ENCODE results near the gene ARNT2. TPM values are rescaled to one million over a fixed set of nuclear protein-coding genes. Genes with fewer than 3 reads are reported as not detected.
A peak's percentile ranks its signal among the peaks of the same experiment; 100 is the strongest.

ARNT2 gene
- total RNA-seq, 8 experiments from 2014 or later: 2.4 to 64.2 (median 23.9) TPM

DNA sequence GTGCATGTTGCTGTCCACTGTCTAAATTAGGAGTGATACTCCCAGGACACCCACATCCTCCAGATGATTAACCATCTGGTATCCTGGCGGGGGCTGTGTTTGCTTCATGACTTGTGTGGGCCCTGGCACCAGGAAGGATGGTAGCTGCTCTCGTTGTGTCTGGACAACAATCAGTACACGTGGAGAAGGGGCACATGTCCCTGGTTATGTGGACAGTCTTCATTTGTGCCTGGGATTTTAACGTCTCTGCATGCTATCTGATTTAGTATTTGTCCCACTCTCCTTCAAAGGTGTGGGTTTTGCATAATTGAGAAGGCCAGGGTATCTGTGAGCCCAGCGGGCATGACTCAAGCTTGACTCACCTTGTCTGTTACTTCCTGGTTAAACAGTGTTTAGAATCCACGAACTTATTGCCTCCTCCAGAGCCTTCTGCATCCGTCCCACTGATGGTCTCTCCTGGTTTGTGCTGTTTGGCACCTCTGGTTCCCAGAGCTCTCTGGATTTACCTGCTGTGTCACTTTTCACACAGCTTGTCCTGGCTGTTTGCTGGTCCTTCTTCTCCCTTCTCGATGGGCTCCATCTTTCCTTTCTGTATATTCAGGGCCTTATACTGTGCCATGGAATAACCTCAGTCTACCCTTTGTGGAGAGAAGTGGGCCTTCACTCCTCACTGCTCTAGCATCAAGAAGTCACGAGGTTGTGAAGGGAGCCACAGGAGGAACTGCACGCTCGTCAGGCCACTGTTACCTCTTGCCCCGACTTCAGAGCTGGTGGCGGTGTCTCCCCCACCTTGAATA is 32.5 kb downstream of the ARNT2 start:
- H3K4me3 ChIP-seq: no peak overlapping the region
- no peak overlapping the region for H3K27ac ChIP-seq
- 80 to 100% (median 91%) methylated on average over 3 to 12 of the region's 13 CpGs; no CpG with 5 or more reads in 2 of the 10 experiments for WGBS, 10 experiments
- peak in 3 of 8 experiments; percentile 3 to 22 (median 19) for ATAC-seq (replicated peaks in 6 of 8)
- H3K4me1 ChIP-seq (replicated peaks in 1 of 2): peaks cover 19 to 20% of the 10 kb centered on the region in 2 donors
- in situ Hi-C loops (cut with MboI; ENCODE audit: low pct_unique_long_range_greater_than_20kb in 2 of 9, low sequenced_read_pairs in 9 of 9, unreplicated experiment in 9 of 9): no loop called here

GRCh38 chr15:80437334-80437891 is 33.2 kb downstream of the ARNT2 start:
- H3K27ac ChIP-seq: no peak overlapping the region
- ATAC-seq (replicated peaks in 6 of 8): peak in 5 of 8 experiments; percentile 11 to 70 (median 40)
- H3K4me3 ChIP-seq: no peak overlapping the region
- peaks cover 19 to 22% of the 10 kb centered on the region in 2 donors for H3K4me1 ChIP-seq (replicated peaks in 1 of 2)
- in situ Hi-C loops (cut with MboI; ENCODE audit: low pct_unique_long_range_greater_than_20kb in 2 of 9, low sequenced_read_pairs in 9 of 9, unreplicated experiment in 9 of 9): no loop called here
- WGBS, 10 experiments: 42 to 100% (median 75%) methylated on average over 1 to 6 of the region's 6 CpGs

DNA sequence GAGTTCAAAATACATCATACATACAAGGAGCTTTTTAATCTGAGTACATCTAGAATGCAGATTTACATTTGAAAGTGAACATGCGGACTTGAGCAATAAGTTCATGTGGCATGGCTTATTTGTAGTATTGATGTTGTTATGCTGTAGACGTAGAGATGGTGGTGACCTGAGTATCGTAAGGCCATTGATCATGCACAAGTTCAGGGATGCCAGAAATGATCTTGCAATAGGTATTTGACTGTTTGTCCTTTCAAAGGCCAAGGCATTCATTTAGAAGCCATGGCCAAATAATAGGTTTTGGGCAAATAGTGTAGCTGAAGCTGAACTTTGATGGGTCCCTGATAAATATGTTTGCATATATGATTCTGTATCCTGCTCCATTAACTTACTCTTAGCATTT is 35.0 kb downstream of the ARNT2 start:
- H3K27ac ChIP-seq: no peak overlapping the region
- no peak overlapping the region for H3K4me3 ChIP-seq
- in situ Hi-C loops (cut with MboI; ENCODE audit: low pct_unique_long_range_greater_than_20kb in 2 of 9, low sequenced_read_pairs in 9 of 9, unreplicated experiment in 9 of 9): no loop called here
- H3K4me1 ChIP-seq (replicated peaks in 1 of 2): peaks cover 19 to 22% of the 10 kb centered on the region in 2 donors
- no peak for ATAC-seq (replicated peaks in 6 of 8)
- 0 to 100% (median 82%) methylated on average over 1 to 3 of the region's 3 CpGs; no CpG with 5 or more reads in 2 of the 10 experiments for WGBS, 10 experiments

- in situ Hi-C loops (cut with MboI; ENCODE audit: low pct_unique_long_range_greater_than_20kb in 2 of 9, low sequenced_read_pairs in 9 of 9, unreplicated experiment in 9 of 9): no loop called here
- WGBS, 10 experiments: 50 to 100% (median 90%) methylated on average over 1 to 2 of the region's 3 CpGs; no CpG with 5 or more reads in 5 of the 10 experiments
- H3K4me3 ChIP-seq: no peak overlapping the region
- peaks cover 19 to 21% of the 10 kb centered on the region in 2 donors for H3K4me1 ChIP-seq (replicated peaks in 1 of 2)
- no peak for ATAC-seq (replicated peaks in 6 of 8)
- H3K27ac ChIP-seq: no peak overlapping the region
These were observed 35.8 kb downstream of the ARNT2 start for GRCh38 chr15:80440024-80440423.

DNA sequence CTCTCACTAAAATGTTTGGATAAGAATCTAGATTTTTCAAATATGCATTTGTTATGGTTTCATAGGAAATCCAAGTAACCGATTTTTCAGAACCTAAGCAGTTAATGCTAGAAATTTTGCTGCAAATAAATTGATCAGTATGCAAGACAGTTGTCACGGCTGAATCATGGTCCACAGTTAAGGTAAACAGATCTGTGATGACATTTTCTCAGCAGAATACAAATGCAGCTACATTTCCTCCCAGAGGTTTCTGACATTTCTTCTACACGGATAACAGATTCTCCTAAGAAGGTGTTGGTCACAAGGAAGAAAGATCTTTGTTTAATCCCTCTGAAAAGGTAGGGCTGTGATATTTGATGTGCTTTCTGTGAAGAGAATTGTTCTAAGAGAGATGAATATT is 36.9 kb downstream of the ARNT2 start:
- Histone ChIP-seq H3K27ac (no peak overlapping the region), H3K4me3 (no peak overlapping the region), H3K4me1 (replicated peaks in 1 of 2) (peaks cover 19 to 20% of the 10 kb centered on the region in 2 donors)
- in situ Hi-C loops (cut with MboI; ENCODE audit: low pct_unique_long_range_greater_than_20kb in 2 of 9, low sequenced_read_pairs in 9 of 9, unreplicated experiment in 9 of 9): no loop called here
- peak in 1 of 8 experiments; percentile 35 for ATAC-seq (replicated peaks in 6 of 8)
- 33 to 93% (median 79%) methylated on average over 1 to 3 of the region's 3 CpGs; no CpG with 5 or more reads in 1 of the 10 experiments for WGBS, 10 experiments

DNA sequence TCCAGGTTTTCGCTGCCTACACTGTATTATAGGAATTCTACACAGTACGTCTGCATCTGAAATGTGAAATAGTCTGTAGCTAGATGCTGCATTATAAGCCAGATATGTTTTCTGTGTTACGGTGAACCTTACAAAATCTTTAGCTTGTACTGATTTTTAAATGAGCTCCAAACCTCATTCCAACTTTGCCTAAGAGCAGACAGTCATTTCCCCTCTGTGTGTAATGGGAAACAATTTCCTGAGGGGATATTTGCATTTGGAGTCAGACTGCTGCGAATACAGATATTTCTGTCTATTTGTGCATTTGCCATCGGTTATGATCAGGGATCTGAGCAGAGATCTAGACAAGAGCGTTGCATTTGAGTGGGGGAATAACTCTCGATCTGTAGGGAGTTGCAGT is 37.5 kb downstream of the ARNT2 start:
- WGBS, 10 experiments: 24 to 100% (median 78%) methylated on average over 1 to 7 of the region's 7 CpGs
- Histone ChIP-seq H3K4me1 (replicated peaks in 1 of 2) (peaks cover 19 to 20% of the 10 kb centered on the region in 2 donors), H3K27ac (no peak overlapping the region), H3K4me3 (no peak overlapping the region)
- in situ Hi-C loops (cut with MboI; ENCODE audit: low pct_unique_long_range_greater_than_20kb in 2 of 9, low sequenced_read_pairs in 9 of 9, unreplicated experiment in 9 of 9): no loop called here
- ATAC-seq (replicated peaks in 6 of 8): peak in 1 of 8 experiments; percentile 67

DNA sequence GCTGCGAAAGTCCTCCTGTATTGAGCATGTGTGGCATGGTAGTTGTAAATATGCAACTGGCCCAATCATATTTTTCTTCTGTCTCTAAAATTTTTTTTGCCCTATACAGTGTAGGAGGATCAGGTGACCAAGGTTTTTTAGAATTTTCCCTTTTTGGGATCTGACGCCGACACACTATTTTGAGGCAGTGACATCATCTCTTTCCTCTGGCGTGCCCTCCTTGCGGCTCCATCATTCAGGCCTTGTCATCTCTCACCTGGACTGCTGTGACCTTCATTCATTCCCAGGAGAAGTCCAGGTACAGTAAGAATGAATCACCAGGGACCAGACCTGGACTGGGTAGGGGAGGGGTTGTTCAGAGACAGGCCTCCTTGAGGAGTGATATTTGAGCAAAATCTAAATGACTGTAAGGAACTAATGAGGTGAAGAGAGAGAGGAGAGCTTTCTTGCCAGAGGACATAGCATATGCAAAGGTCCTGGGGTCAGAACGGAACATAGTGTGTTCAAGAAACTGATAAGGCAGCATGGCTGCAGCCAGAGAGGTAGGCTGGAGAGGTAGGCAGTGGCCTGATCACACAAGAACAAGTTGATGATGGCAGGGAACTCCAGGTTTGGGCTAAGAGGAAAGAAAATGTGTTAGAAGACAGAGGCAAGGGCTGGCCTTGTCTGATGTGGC is 38.7 kb downstream of the ARNT2 start:
- peaks cover 11 to 15% of the 10 kb centered on the region in 2 donors for H3K4me1 ChIP-seq (replicated peaks in 1 of 2)
- 84 to 100% (median 100%) methylated on average over 1 to 5 of the region's 6 CpGs; no CpG with 5 or more reads in 3 of the 10 experiments for WGBS, 10 experiments
- no peak for ATAC-seq (replicated peaks in 6 of 8)
- in situ Hi-C loops (cut with MboI; ENCODE audit: low pct_unique_long_range_greater_than_20kb in 2 of 9, low sequenced_read_pairs in 9 of 9, unreplicated experiment in 9 of 9): no loop called here
- no peak overlapping the region for H3K4me3 ChIP-seq
- H3K27ac ChIP-seq: no peak overlapping the region

DNA sequence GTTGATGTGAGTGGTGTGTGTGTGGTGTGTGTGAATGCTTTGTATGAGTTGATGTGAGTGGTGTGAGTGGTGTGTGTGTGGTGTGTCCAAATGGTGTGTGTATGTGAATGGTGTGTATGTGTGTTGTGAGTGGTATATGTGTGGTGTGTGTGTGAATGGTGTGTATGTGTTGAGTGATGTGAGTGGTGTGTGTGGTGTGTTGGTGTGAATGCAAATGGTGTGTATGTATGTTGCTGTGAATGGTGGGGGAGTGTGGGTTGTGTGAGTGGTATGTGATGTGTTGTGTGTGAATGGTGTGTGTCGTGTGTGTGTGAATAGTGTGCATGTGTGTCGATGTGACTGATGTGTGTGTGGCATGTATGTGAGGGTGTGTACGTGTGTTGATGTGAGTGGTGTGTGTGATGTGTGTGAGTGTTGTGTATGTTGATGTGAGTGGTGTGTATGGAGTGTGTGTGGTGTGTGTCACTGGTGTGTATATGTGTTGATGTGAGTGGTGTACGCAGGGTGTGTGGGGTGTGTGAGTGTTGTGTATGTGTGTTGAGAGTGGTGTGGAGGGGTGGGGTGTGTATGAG is 40.6 kb downstream of the ARNT2 start:
- 92 to 100% (median 97%) methylated on average over 1 to 4 of the region's 4 CpGs; no CpG with 5 or more reads in 6 of the 10 experiments for WGBS, 10 experiments
- Histone ChIP-seq H3K4me1 (replicated peaks in 1 of 2) (peaks cover 9 to 15% of the 10 kb centered on the region in 2 donors), H3K4me3 (no peak overlapping the region), H3K27ac (no peak overlapping the region)
- no peak for ATAC-seq (replicated peaks in 6 of 8)
- in situ Hi-C loops (cut with MboI; ENCODE audit: low pct_unique_long_range_greater_than_20kb in 2 of 9, low sequenced_read_pairs in 9 of 9, unreplicated experiment in 9 of 9): no loop called here

DNA sequence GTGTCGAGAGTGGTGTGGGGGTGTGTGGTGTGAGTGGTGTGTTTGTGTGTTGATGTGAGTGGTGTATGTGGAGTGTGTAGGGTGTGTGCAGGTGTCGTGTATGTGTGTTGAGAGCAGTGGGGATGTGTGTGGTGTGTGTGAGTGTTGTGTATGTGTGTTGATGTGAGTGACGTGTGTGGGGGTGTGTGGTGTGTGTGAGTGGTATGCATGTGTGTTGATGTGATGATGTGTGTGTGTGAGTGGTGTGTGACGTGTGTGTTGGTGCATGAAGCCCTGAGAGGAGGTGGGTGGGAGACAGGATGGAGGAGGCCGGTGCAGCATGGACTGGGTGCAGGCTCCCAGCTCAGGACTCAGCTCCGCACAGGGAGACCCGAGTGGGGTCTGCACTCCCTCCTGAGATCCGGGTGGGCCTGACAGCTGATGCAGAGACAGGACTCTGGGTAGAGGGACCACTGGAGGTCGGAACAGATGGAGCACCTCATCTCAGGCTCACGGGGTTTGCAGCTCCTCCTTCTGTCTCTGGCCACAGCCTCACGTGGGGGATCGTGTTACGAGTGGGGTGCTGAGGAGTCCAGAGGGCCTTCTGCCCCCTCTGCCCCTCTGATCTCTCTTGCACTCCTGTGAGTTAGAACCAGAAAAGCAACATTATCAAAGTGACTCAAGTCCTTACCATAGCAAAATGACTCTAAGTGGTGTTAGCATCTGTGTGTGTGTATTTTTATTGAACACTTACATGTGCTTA is 41.3 kb downstream of the ARNT2 start:
- Histone ChIP-seq H3K27ac (no peak overlapping the region), H3K4me1 (replicated peaks in 1 of 2) (peaks cover 9 to 13% of the 10 kb centered on the region in 2 donors), H3K4me3 (no peak overlapping the region)
- in situ Hi-C loops (cut with MboI; ENCODE audit: low pct_unique_long_range_greater_than_20kb in 2 of 9, low sequenced_read_pairs in 9 of 9, unreplicated experiment in 9 of 9): no loop called here
- WGBS, 10 experiments: 65 to 100% (median 78%) methylated on average over 1 to 5 of the region's 13 CpGs; no CpG with 5 or more reads in 4 of the 10 experiments
- ATAC-seq (replicated peaks in 6 of 8): no peak

- no peak overlapping the region for H3K4me3 ChIP-seq
- in situ Hi-C loops (cut with MboI; ENCODE audit: low pct_unique_long_range_greater_than_20kb in 2 of 9, low sequenced_read_pairs in 9 of 9, unreplicated experiment in 9 of 9): no loop called here
- no peaks in the 10 kb centered on the region for H3K4me1 ChIP-seq (replicated peaks in 1 of 2)
- ATAC-seq (replicated peaks in 6 of 8): peak; percentile 61 to 99 (median 96)
- H3K27ac ChIP-seq: no peak overlapping the region
These were observed 42.9 kb downstream of the ARNT2 start for GRCh38 chr15:80447077-80447476.

GRCh38 chr15:80449825-80450224 is 45.6 kb downstream of the ARNT2 start:
- in situ Hi-C loops (cut with MboI; ENCODE audit: low pct_unique_long_range_greater_than_20kb in 2 of 9, low sequenced_read_pairs in 9 of 9, unreplicated experiment in 9 of 9): loop anchor here in 5 of 9 experiments (10.0 to 25.0 kb wide), 4 partner anchors 325 to 525 kb away; partner anchors contain the start of gene CEMIP (in 3 of the 5)
- Histone ChIP-seq H3K4me1 (replicated peaks in 1 of 2) (no peaks in the 10 kb centered on the region), H3K27ac (no peak overlapping the region), H3K4me3 (no peak overlapping the region)
- no peak for ATAC-seq (replicated peaks in 6 of 8)
- WGBS, 10 experiments: 40 to 100% (median 98%) methylated on average over 1 to 5 of the region's 5 CpGs; no CpG with 5 or more reads in 2 of the 10 experiments

- ATAC-seq (replicated peaks in 6 of 8): no peak
- 33 to 91% (median 90%) methylated on average over 1 to 9 of the region's 14 CpGs; no CpG with 5 or more reads in 4 of the 10 experiments for WGBS, 10 experiments
- in situ Hi-C loops (cut with MboI; ENCODE audit: low pct_unique_long_range_greater_than_20kb in 2 of 9, low sequenced_read_pairs in 9 of 9, unreplicated experiment in 9 of 9): loop anchor here in 5 of 9 experiments (10.0 to 25.0 kb wide), 4 partner anchors 324 to 524 kb away; partner anchors contain the start of gene CEMIP (in 3 of the 5)
- no peak overlapping the region for H3K27ac ChIP-seq
- H3K4me1 ChIP-seq (replicated peaks in 1 of 2): no peaks in the 10 kb centered on the region
- no peak overlapping the region for H3K4me3 ChIP-seq
These were observed 46.7 kb downstream of the ARNT2 start for GRCh38 chr15:80450811-80451321.

Measured in motor neuron (in vitro differentiated cells).